Measurements from ENCODE around the gene GNB1L.

Gene GNB1L

GRCh38 chr22:19742160-19743066 is 112.3 kb downstream of the GNB1L start:
- Histone ChIP-seq H3K4me2 (ENCODE audit: low read length) (no peak overlapping the region), H3K4me1 (ENCODE audit: low read length) (no peaks in the 10 kb centered on the region), H3K36me3 (replicated peaks; ENCODE audit: low read depth, low read length) (no peaks in the 10 kb centered on the region), H3K79me2 (ENCODE audit: low read length) (no peaks in the 10 kb centered on the region), H3K27me3 (ENCODE audit: low read depth, low read length) (no peaks in the 10 kb centered on the region), H3K9me3 (ENCODE audit: insufficient read depth, low read length) (no peaks in the 10 kb centered on the region), H3K4me3 (ENCODE audit: low read length) (no peak overlapping the region), H3K27ac (ENCODE audit: low read length) (no peak overlapping the region), H2AFZ (ENCODE audit: low read depth, low read length) (no peak overlapping the region), H3K9ac (ENCODE audit: low read length) (no peak overlapping the region), H4K20me1 (ENCODE audit: insufficient read depth, low read length) (no peaks in the 10 kb centered on the region)
- TF ChIP-seq CTCF (IDR thresholded peaks at IDR 0.05; ENCODE audit: low read depth, low read length) (no peak), EZH2phosphoT487 (IDR thresholded peaks at IDR 0.05; ENCODE audit: low read depth) (no peak)

GRCh38 chr22:19741053-19741452 is 113.6 kb downstream of the GNB1L start:
- Histone ChIP-seq H4K20me1 (ENCODE audit: insufficient read depth, low read length) (no peaks in the 10 kb centered on the region), H3K4me3 (ENCODE audit: low read length) (no peak overlapping the region), H3K9me3 (ENCODE audit: insufficient read depth, low read length) (no peaks in the 10 kb centered on the region), H3K36me3 (replicated peaks; ENCODE audit: low read depth, low read length) (no peaks in the 10 kb centered on the region), H2AFZ (ENCODE audit: low read depth, low read length) (no peak overlapping the region), H3K4me2 (ENCODE audit: low read length) (no peak overlapping the region), H3K79me2 (ENCODE audit: low read length) (no peaks in the 10 kb centered on the region), H3K4me1 (ENCODE audit: low read length) (no peaks in the 10 kb centered on the region), H3K27ac (ENCODE audit: low read length) (no peak overlapping the region), H3K9ac (ENCODE audit: low read length) (no peak overlapping the region), H3K27me3 (ENCODE audit: low read depth, low read length) (no peaks in the 10 kb centered on the region)
- TF ChIP-seq CTCF (IDR thresholded peaks at IDR 0.05; ENCODE audit: low read depth, low read length) = no peak
- TF ChIP-seq EZH2phosphoT487 (IDR thresholded peaks at IDR 0.05; ENCODE audit: low read depth) = no peak

GRCh38 chr22:19740586-19740985 is 114.1 kb downstream of the GNB1L start:
- no peak for TF ChIP-seq EZH2phosphoT487 (IDR thresholded peaks at IDR 0.05; ENCODE audit: low read depth)
- TF ChIP-seq CTCF (IDR thresholded peaks at IDR 0.05; ENCODE audit: low read depth, low read length) = no peak
- Histone ChIP-seq H3K4me2 (ENCODE audit: low read length) (no peak overlapping the region), H3K9me3 (ENCODE audit: insufficient read depth, low read length) (no peaks in the 10 kb centered on the region), H3K4me3 (ENCODE audit: low read length) (no peak overlapping the region), H3K79me2 (ENCODE audit: low read length) (no peaks in the 10 kb centered on the region), H2AFZ (ENCODE audit: low read depth, low read length) (no peak overlapping the region), H3K36me3 (replicated peaks; ENCODE audit: low read depth, low read length) (no peaks in the 10 kb centered on the region), H3K9ac (ENCODE audit: low read length) (no peak overlapping the region), H4K20me1 (ENCODE audit: insufficient read depth, low read length) (no peaks in the 10 kb centered on the region), H3K4me1 (ENCODE audit: low read length) (no peaks in the 10 kb centered on the region), H3K27me3 (ENCODE audit: low read depth, low read length) (no peaks in the 10 kb centered on the region), H3K27ac (ENCODE audit: low read length) (no peak overlapping the region)

- H2AFZ ChIP-seq (ENCODE audit: low read depth, low read length) = no peak overlapping the region
- H3K79me2 ChIP-seq (ENCODE audit: low read length) = no peaks in the 10 kb centered on the region
- H3K9me3 ChIP-seq (ENCODE audit: insufficient read depth, low read length) = no peaks in the 10 kb centered on the region
- no peak overlapping the region for H3K27ac ChIP-seq (ENCODE audit: low read length)
- H3K9ac ChIP-seq (ENCODE audit: low read length) = no peak overlapping the region
- TF ChIP-seq EZH2phosphoT487 (IDR thresholded peaks at IDR 0.05; ENCODE audit: low read depth) (no peak), CTCF (IDR thresholded peaks at IDR 0.05; ENCODE audit: low read depth, low read length) (no peak)
- no peaks in the 10 kb centered on the region for H3K36me3 ChIP-seq (replicated peaks; ENCODE audit: low read depth, low read length)
- no peaks in the 10 kb centered on the region for H3K4me1 ChIP-seq (ENCODE audit: low read length)
- H4K20me1 ChIP-seq (ENCODE audit: insufficient read depth, low read length) = no peaks in the 10 kb centered on the region
- H3K4me2 ChIP-seq (ENCODE audit: low read length) = no peak overlapping the region
- no peak overlapping the region for H3K4me3 ChIP-seq (ENCODE audit: low read length)
- H3K27me3 ChIP-seq (ENCODE audit: low read depth, low read length) = no peaks in the 10 kb centered on the region
These were observed 114.7 kb downstream of the GNB1L start for GRCh38 chr22:19739911-19740449.
